HepG2 (cell line): ENCODE results near the gene PRKAR1A. TPM values are rescaled to one million over a fixed set of nuclear protein-coding genes. Genes with fewer than 3 reads are reported as not detected.

Source experiments
- HHEX ChIP-seq: IDR thresholded peaks from 2 replicates; pipeline ENCODE4 v1.6.1; 2016; ENCODE audit warnings: control low read depth
- HNF4G ChIP-seq, 2 experiments: sonication (generic) in 1 of 2; formaldehyde crosslinking in 1 of 2; IDR thresholded peaks; 2 replicates each; pipeline versions ENCODE4 v1.4.0 to v1.6.1; 2011 to 2020; ENCODE audit warnings: borderline replicate concordance in 2 of 2, low read depth in 2 of 2, mild to moderate bottlenecking in 2 of 2, low read length in 1 of 2, missing genetic modification reagents in 1 of 2, moderate library complexity in 1 of 2
- HOXA5 ChIP-seq: sonication (generic); formaldehyde crosslinking; IDR thresholded peaks from 2 replicates; pipeline ENCODE4 v1.4.0; 2020; ENCODE audit warnings: missing genetic modification reagents
- IKZF1 ChIP-seq: fragments of 450-650 bp; IDR thresholded peaks from 2 replicates; pipeline ENCODE4 v1.7.1; 2016
- KAT7 ChIP-seq: IDR thresholded peaks from 2 replicates; pipeline ENCODE4 v1.6.1; 2018; ENCODE audit warnings: borderline replicate concordance, missing compliant biosample characterization
- MED1 ChIP-seq: sonication (generic); formaldehyde crosslinking; IDR thresholded peaks from 2 replicates; pipeline ENCODE4 v1.4.0; 2020; ENCODE audit warnings: missing genetic modification reagents
- MIER3 ChIP-seq: IDR thresholded peaks from 2 replicates; pipeline ENCODE4 v1.6.1; 2016; ENCODE audit warnings: missing compliant biosample characterization, borderline replicate concordance
- MTF1 ChIP-seq: sonication (generic); formaldehyde crosslinking; IDR thresholded peaks from 2 replicates; pipeline ENCODE4 v1.5.0; 2020; ENCODE audit warnings: missing genetic modification reagents
- MYPOP ChIP-seq: sonication (generic); formaldehyde crosslinking; IDR thresholded peaks from 2 replicates; pipeline ENCODE4 v1.8.1; 2023; ENCODE audit warnings: mild to moderate bottlenecking, moderate library complexity, missing genetic modification reagents
- NCOA2 ChIP-seq: sonication (generic); formaldehyde crosslinking; IDR thresholded peaks from 2 replicates; pipeline ENCODE4 v1.8.0; 2022; ENCODE audit warnings: inconsistent platforms
- NKX3-1 ChIP-seq: sonication (generic); formaldehyde crosslinking; IDR thresholded peaks from 2 replicates; pipeline ENCODE4 v1.5.0; 2020; ENCODE audit warnings: missing genetic modification reagents
- NR2C2 ChIP-seq: sonication (generic); formaldehyde crosslinking; IDR thresholded peaks from 2 replicates; pipeline ENCODE4 v1.4.0; 2020; ENCODE audit warnings: missing genetic modification reagents, mild to moderate bottlenecking, moderate library complexity, borderline replicate concordance
- ONECUT2 ChIP-seq: sonication (generic); formaldehyde crosslinking; IDR thresholded peaks from 2 replicates; pipeline ENCODE4 v1.4.0; 2020; ENCODE audit warnings: missing genetic modification reagents
- SNAPC5 ChIP-seq: sonication (generic); formaldehyde crosslinking; IDR thresholded peaks from 2 replicates; pipeline ENCODE4 v1.8.1; 2023; ENCODE audit warnings: mild to moderate bottlenecking, missing genetic modification reagents, borderline replicate concordance
- SOX13 ChIP-seq, 3 experiments: fragments of 450-650 bp in 1 of 3; sonication (generic) in 1 of 3; formaldehyde crosslinking in 1 of 3; IDR thresholded peaks in 2 of 3; conservative IDR thresholded peaks in 1 of 3; 2 replicates each; pipeline versions ENCODE4 v1.5.0 to v1.6.1; 2016 to 2020; ENCODE audit warnings: antibody characterized with exemption in 1 of 3, mild to moderate bottlenecking in 1 of 3, missing compliant biosample characterization in 1 of 3, missing genetic modification reagents in 1 of 3, moderate library complexity in 1 of 3
- SP4 ChIP-seq: sonication (generic); formaldehyde crosslinking; IDR thresholded peaks from 2 replicates; pipeline ENCODE4 v1.8.1; 2023; ENCODE audit warnings: mild to moderate bottlenecking, missing genetic modification reagents
- TCF7L2 ChIP-seq: IDR thresholded peaks from 2 replicates; pipeline ENCODE4 v1.6.1; 2011; ENCODE audit warnings: mild to moderate bottlenecking, low read depth, low read length, moderate library complexity
- ZNF335 ChIP-seq: sonication (generic); formaldehyde crosslinking; IDR thresholded peaks from 2 replicates; pipeline ENCODE4 v1.4.0; 2020; ENCODE audit warnings: missing genetic modification reagents
- ZNF451 ChIP-seq: sonication (generic); formaldehyde crosslinking; IDR thresholded peaks from 2 replicates; pipeline ENCODE4 v1.5.0; 2020; ENCODE audit warnings: mild to moderate bottlenecking, missing genetic modification reagents
- ZNF567 ChIP-seq: sonication (generic); formaldehyde crosslinking; IDR thresholded peaks from 2 replicates; pipeline ENCODE4 v1.8.1; 2023; ENCODE audit warnings: mild to moderate bottlenecking, missing genetic modification reagents, borderline replicate concordance
- ZNF580 ChIP-seq: IDR thresholded peaks from 2 replicates; pipeline ENCODE4 v1.6.1; 2016; ENCODE audit warnings: low read depth, borderline replicate concordance
- ZNF83 ChIP-seq: sonication (generic); formaldehyde crosslinking; IDR thresholded peaks from 2 replicates; pipeline ENCODE4 v1.4.0; 2020; ENCODE audit warnings: missing genetic modification reagents, mild to moderate bottlenecking, borderline replicate concordance
- ZNF850 ChIP-seq: sonication (generic); formaldehyde crosslinking; conservative IDR thresholded peaks from 2 replicates; pipeline ENCODE4 v1.9.0; 2021; ENCODE audit warnings: mild to moderate bottlenecking, missing genetic modification reagents
- ZNF883 ChIP-seq: sonication (generic); formaldehyde crosslinking; IDR thresholded peaks from 2 replicates; pipeline ENCODE4 v1.5.1; 2020; ENCODE audit warnings: mild to moderate bottlenecking, missing genetic modification reagents; ENCODE audit errors: not compliant biosample characterization
- polyA plus RNA-seq, 8 experiments: library from polyadenylated mRNA; depleted of rRNA in 3 of 8; stranded (reverse) in 7 of 8; unstranded in 1 of 8; fragments of >200 nt; fragmentation: Illumina TruSeq in 4 of 8; extraction: Trizol in 4 of 8; gene quantifications; 2 replicates each; pipeline versions ENCODE4 v1.2.1 to v1.2.3, GENCODE V29; 2011 to 2016; ENCODE audit warnings: low read depth in 4 of 8, missing spikeins in 1 of 8, mixed read lengths in 1 of 8; ENCODE audit not compliant: insufficient read depth in 1 of 8
- total RNA-seq, 5 experiments: library from RNA; depleted of rRNA; stranded (reverse); fragments of >200 nt; fragmentation: Illumina TruSeq; extraction: Trizol; gene quantifications; 2 replicates each; pipeline ENCODE4 v1.2.3, GENCODE V29; 2016; ENCODE audit warnings: low read depth in 1 of 5
- TF ChIP-seq, protein P1 (sequence below): sonication (generic); formaldehyde crosslinking; IDR thresholded peaks from 2 replicates; pipeline ENCODE4 v1.5.1; 2020; ENCODE audit warnings: missing genetic modification reagents, mild to moderate bottlenecking, borderline replicate concordance
- TF ChIP-seq, protein P2 (sequence below): sonication (generic); formaldehyde crosslinking; IDR thresholded peaks from 2 replicates; pipeline ENCODE4 v1.9.0; 2021; ENCODE audit warnings: missing genetic modification reagents, mild to moderate bottlenecking, borderline replicate concordance

The PRKAR1A gene
- total and polyA plus RNA-seq, 2 of the 13 experiments (the other 11 are each of a cell fraction or from before 2014, with no cell fraction given), result 265 to 266 TPM

GRCh38 chr17:68482576-68483041, 29.6 kb upstream of the PRKAR1A start (continued):
- TF ChIP-seq TCF7L2 (peak; percentile 35; the same call in 1 of the 2 replicates), NR2C2 (peak; percentile 50; the same call in 1 of the 2 replicates), MYPOP (CRISPR knock-in tag) (0 out of 2 replicates have a peak, but pooled peaks have one; percentile 17), MTF1 (CRISPR knock-in tag) (no peak), ZNF451 (no peak), ZNF850 (CRISPR knock-in tag) (no peak), HHEX (CRISPR knock-in tag) (peak; percentile 90), SNAPC5 (peak; percentile 75; the same call in 1 of the 2 replicates), SP4 (CRISPR knock-in tag) (no peak), MIER3 (0 out of 2 replicates have a peak, but pooled peaks have one; percentile 11), MED1 (CRISPR knock-in tag) (peak; percentile 93), SOX13 (IDR thresholded peaks at IDR 0.05) (peak; percentile 98), SOX13 (CRISPR knock-in tag; conservative IDR thresholded peaks at IDR 0.05 in 1 of 2, IDR thresholded peaks at IDR 0.05 in 1 of 2) (peak in 1 of 2 experiments; percentile 100; a peak in 2 of 4 replicates), ZNF883 (CRISPR knock-in tag) (no peak), HNF4G (IDR thresholded peaks at IDR 0.05; ENCODE audit: borderline replicate concordance, low read depth, low read length) (peak; percentile 50; the same call in 1 of the 2 replicates), HNF4G (CRISPR knock-in tag; IDR thresholded peaks at IDR 0.05; ENCODE audit: borderline replicate concordance, low read depth) (no peak), ZNF567 (CRISPR knock-in tag) (no peak), KAT7 (CRISPR knock-in tag) (no peak), IKZF1 (no peak), ZNF83 (CRISPR knock-in tag) (no peak), ONECUT2 (CRISPR knock-in tag) (peak; percentile 33; the same call in 1 of the 2 replicates), HOXA5 (CRISPR knock-in tag) (peak; percentile 29; the same call in 1 of the 2 replicates), ZNF335 (CRISPR knock-in tag) (no peak), ZNF580 (no peak), NCOA2 (CRISPR knock-in tag) (peak; percentile 99), NKX3-1 (peak; percentile 51; the same call in 1 of the 2 replicates)
- TF ChIP-seq, protein P1, sequence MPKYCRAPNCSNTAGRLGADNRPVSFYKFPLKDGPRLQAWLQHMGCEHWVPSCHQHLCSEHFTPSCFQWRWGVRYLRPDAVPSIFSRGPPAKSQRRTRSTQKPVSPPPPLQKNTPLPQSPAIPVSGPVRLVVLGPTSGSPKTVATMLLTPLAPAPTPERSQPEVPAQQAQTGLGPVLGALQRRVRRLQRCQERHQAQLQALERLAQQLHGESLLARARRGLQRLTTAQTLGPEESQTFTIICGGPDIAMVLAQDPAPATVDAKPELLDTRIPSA (CRISPR knock-in tag), result no peak
- TF ChIP-seq, protein P2, sequence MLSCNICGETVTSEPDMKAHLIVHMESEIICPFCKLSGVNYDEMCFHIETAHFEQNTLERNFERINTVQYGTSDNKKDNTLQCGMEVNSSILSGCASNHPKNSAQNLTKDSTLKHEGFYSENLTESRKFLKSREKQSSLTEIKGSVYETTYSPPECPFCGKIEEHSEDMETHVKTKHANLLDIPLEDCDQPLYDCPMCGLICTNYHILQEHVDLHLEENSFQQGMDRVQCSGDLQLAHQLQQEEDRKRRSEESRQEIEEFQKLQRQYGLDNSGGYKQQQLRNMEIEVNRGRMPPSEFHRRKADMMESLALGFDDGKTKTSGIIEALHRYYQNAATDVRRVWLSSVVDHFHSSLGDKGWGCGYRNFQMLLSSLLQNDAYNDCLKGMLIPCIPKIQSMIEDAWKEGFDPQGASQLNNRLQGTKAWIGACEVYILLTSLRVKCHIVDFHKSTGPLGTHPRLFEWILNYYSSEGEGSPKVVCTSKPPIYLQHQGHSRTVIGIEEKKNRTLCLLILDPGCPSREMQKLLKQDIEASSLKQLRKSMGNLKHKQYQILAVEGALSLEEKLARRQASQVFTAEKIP (CRISPR knock-in tag), result no peak
